Fibroblast of mammary gland (primary cell): Measurements from ENCODE around the gene DENND5B.

Experiments used
- DNase-seq: peaks from one replicate; pipeline ENCODE4 v3.0.0-alpha.2; 2010; ENCODE audit warnings: low read depth
- H3K4me3 ChIP-seq: 2 replicates; pipeline ENCODE4 v1.5.1; 2011; ENCODE audit warnings: low read depth, mild to moderate bottlenecking, low read length, moderate library complexity; ENCODE audit not compliant: control insufficient read depth
- CTCF ChIP-seq: conservative IDR thresholded peaks from 2 replicates; pipeline ENCODE4 v1.5.1; 2011; ENCODE audit warnings: low read depth, low read length, inconsistent platforms; ENCODE audit not compliant: control insufficient read depth, insufficient read depth

Gene DENND5B

DNA sequence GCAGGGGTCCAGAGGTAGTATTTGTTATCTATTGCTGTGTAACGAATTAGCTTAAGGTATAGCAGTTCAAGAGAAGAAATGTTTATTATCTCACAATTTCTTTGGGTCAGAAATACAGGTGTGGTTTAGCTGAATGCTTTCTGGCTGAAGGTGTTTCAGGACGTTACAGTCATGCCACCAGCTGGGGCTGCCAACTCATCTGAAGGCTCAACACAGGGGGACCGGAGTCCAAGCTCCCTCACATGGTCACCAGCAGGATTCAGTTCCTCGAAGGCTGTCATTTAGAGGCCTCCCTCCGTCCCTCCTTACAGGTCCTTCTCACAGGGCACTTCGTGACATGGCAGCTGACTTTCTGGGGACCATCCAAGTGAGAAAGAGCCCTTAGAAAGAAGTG, 227.5 kb downstream of the DENND5B start:
- no peak for TF ChIP-seq CTCF

DNA sequence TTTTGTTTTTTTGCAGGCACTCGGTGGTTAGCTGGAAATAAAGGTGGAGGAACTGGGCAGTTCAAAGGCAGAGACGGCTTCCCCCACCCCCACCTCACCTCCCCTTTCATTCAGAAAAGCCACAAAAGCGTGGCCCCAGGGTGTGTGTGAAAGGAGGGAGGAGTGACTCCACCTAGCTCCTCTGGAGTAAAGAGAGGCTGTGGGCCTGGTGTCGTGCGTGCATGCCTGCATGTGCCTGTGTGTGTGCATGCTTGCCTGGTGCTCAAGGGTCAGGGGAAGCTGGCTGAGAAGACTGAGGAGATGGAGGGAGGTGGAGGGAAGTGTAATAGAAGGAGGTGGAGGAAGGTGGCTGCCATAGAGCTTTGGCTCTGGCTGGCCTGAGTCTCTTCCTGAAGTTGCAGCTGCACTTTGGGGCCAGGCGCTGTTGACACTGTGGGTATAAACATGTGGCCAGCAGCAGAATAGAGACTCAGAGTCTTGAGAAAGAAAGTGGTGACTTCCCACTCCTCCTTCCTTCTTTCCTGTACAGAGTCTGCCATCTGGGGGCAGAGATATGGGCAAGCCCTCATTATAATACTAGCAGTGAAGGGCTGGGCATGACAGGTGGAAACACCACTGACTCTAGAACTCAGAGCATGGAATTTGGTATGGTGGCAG, 228.0 kb downstream of the DENND5B start:
- TF ChIP-seq CTCF, result no peak
- no peak for DNase-seq
- no peak overlapping the region for H3K4me3 ChIP-seq

More for the DNA sequence above, 227.5 kb downstream of the DENND5B start:
- DNase-seq, result no peak
- no peak overlapping the region for H3K4me3 ChIP-seq

DNA sequence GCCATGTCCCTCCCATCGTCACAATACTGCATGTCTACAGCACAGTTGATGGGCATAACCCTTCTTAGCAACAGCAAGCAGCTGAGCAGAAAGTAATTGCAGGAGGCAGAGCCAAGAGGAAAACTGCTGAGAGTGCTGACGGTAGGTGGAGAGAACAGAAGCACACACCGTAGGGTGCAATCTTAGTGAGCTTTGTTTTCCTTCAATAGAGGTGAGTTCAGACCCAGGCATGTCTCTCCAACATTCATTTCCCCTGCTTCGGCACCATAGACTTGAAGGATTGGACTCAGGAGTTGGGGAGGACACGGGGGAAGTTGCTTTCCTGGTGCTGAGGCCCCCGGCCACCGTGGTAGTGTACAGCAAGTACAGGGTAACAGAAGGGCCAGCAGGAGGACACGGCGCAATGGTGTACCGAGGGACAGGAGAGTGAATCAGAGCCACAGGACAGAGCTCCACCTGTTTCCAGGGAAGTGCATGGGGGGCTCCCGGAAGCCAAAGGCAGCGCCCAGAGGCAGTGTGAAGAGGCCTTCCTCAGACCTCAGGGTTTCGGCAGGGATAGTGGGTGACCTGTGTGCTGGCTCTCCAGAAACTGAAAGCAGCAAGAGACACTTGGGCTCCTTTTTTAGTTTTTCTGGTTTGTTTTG, 228.7 kb downstream of the DENND5B start:
- no peak overlapping the region for H3K4me3 ChIP-seq
- DNase-seq, result no peak
- no peak for TF ChIP-seq CTCF

GRCh38 chr12:31361730-31362114, 229.2 kb downstream of the DENND5B start:
- no peak for DNase-seq
- no peak for TF ChIP-seq CTCF
- no peak overlapping the region for H3K4me3 ChIP-seq

DNA sequence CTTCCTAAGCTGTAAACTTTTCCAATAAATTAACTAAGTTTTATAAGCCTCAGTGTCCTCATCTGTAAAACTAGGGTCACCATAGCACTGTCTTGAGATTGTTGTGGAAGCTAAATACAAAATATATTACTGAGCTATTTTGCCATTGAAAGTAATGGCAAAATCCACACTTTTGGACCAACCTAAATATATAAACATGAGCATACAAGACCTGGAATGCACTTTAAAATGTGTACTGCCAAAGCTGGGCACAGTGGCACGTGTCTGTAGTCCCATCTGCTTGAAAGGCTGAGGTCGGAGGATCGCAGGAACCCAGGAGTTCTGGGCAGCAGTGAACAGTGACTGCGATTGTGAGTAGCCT, 235.2 kb downstream of the DENND5B start:
- DNase-seq, result no peak
- H3K4me3 ChIP-seq, result no peak overlapping the region
- TF ChIP-seq CTCF, result no peak

GRCh38 chr12:31353750-31354708, 236.9 kb downstream of the DENND5B start:
- no peak overlapping the region for H3K4me3 ChIP-seq
- no peak for DNase-seq
- no peak for TF ChIP-seq CTCF
